ENCODE results near the gene NEMP1. TPM values are rescaled to one million over a fixed set of nuclear protein-coding genes. Genes with fewer than 3 reads are reported as not detected.

NEMP1 gene
- total RNA-seq, 1 donor from 2014 or later, result 7.1 TPM

- intact Hi-C loops (cut with DNase I), result no loop called here
- Histone ChIP-seq H3K4me1 (no peaks in the 10 kb centered on the region), H3K36me3 (no peaks in the 10 kb centered on the region), H3K9me3 (no peaks in the 10 kb centered on the region), H3K27me3 (no peaks in the 10 kb centered on the region), H3K27ac (no peak within 1 kb of the TSS), H3K4me3 (no peak within 1 kb of the TSS)
- TF ChIP-seq POLR2A (IDR thresholded peaks at IDR 0.05) (no peak), CTCF (IDR thresholded peaks at IDR 0.05) (no peak), POLR2AphosphoS5 (IDR thresholded peaks at IDR 0.05; ENCODE audit: insufficient read depth in 1 of 2, low read depth in 1 of 2) (no peak)
- no peak for DNase-seq (ENCODE audit: extremely low spot score in 2 of 2)
Observed at GRCh38 chr12:57049890-57050289, 28.7 kb downstream of the NEMP1 start, which contains the start of gene MYO1A. MYO1A (minus strand) TSS chr12:57050129; CDS start chr12:57048323, 1,806 bp downstream.

GRCh38 chr12:57049119-57049446, 29.5 kb downstream of the NEMP1 start:
- H3K27ac ChIP-seq, result no peak overlapping the region
- intact Hi-C loops (cut with DNase I), result no loop called here
- no peak for DNase-seq (ENCODE audit: extremely low spot score in 2 of 2)
- TF ChIP-seq POLR2AphosphoS5 (IDR thresholded peaks at IDR 0.05; ENCODE audit: insufficient read depth in 1 of 2, low read depth in 1 of 2) (no peak), POLR2A (IDR thresholded peaks at IDR 0.05) (no peak), CTCF (IDR thresholded peaks at IDR 0.05) (no peak)
- no peak overlapping the region for H3K4me3 ChIP-seq
- H3K4me1 ChIP-seq, result no peaks in the 10 kb centered on the region
- H3K36me3 ChIP-seq, result no peaks in the 10 kb centered on the region
- no peaks in the 10 kb centered on the region for H3K27me3 ChIP-seq
- no peaks in the 10 kb centered on the region for H3K9me3 ChIP-seq

- TF ChIP-seq CTCF (IDR thresholded peaks at IDR 0.05) (no peak), POLR2AphosphoS5 (IDR thresholded peaks at IDR 0.05; ENCODE audit: insufficient read depth in 1 of 2, low read depth in 1 of 2) (no peak), POLR2A (IDR thresholded peaks at IDR 0.05) (no peak)
- intact Hi-C loops (cut with DNase I), result no loop called here
- no peak overlapping the region for H3K4me3 ChIP-seq
Observed at GRCh38 chr12:57048423-57049118, 30.0 kb downstream of the NEMP1 start.

GRCh38 chr12:57047981-57048380, 30.6 kb downstream of the NEMP1 start:
- intact Hi-C loops (cut with DNase I), result no loop called here
- H3K4me3 ChIP-seq, result no peak overlapping the region
- H3K27me3 ChIP-seq, result no peaks in the 10 kb centered on the region

More at GRCh38 chr12:57048423-57049118, 30.0 kb downstream of the NEMP1 start:
- no peaks in the 10 kb centered on the region for H3K36me3 ChIP-seq
- no peak overlapping the region for H3K27ac ChIP-seq
- no peak for DNase-seq (ENCODE audit: extremely low spot score in 2 of 2)
- no peaks in the 10 kb centered on the region for H3K27me3 ChIP-seq
- no peaks in the 10 kb centered on the region for H3K4me1 ChIP-seq
- H3K9me3 ChIP-seq, result no peaks in the 10 kb centered on the region

GRCh38 chr12:57046947-57047890, 31.4 kb downstream of the NEMP1 start:
- Histone ChIP-seq H3K9me3 (no peaks in the 10 kb centered on the region), H3K27me3 (no peaks in the 10 kb centered on the region), H3K27ac (no peak overlapping the region), H3K4me3 (no peak overlapping the region), H3K4me1 (no peaks in the 10 kb centered on the region), H3K36me3 (no peaks in the 10 kb centered on the region)
- intact Hi-C loops (cut with DNase I), result no loop called here
- DNase-seq (ENCODE audit: extremely low spot score in 2 of 2), result no peak
- TF ChIP-seq POLR2A (IDR thresholded peaks at IDR 0.05) (no peak), CTCF (IDR thresholded peaks at IDR 0.05) (no peak), POLR2AphosphoS5 (IDR thresholded peaks at IDR 0.05; ENCODE audit: insufficient read depth in 1 of 2, low read depth in 1 of 2) (no peak)

More at GRCh38 chr12:57047981-57048380, 30.6 kb downstream of the NEMP1 start:
- Histone ChIP-seq H3K4me1 (no peaks in the 10 kb centered on the region), H3K9me3 (no peaks in the 10 kb centered on the region), H3K36me3 (no peaks in the 10 kb centered on the region), H3K27ac (no peak overlapping the region)
- TF ChIP-seq POLR2A (IDR thresholded peaks at IDR 0.05) (no peak), POLR2AphosphoS5 (IDR thresholded peaks at IDR 0.05; ENCODE audit: insufficient read depth in 1 of 2, low read depth in 1 of 2) (no peak)
- DNase-seq (ENCODE audit: extremely low spot score in 2 of 2), result no peak

All from vagina (tissue), 2 donors.